A673 (cell line): ENCODE results near the gene MS4A15.

ENCODE experiments used
- EZH2 ChIP-seq: fragments of 200-600 bp; sonication (generic); IDR thresholded peaks from 2 replicates; pipeline ENCODE4 v1.6.1; 2017; ENCODE audit warnings: borderline replicate concordance, low read depth, mild to moderate bottlenecking, mixed read lengths, antibody characterized with exemption, low read length; ENCODE audit not compliant: poor library complexity, severe bottlenecking
- TF ChIP-seq, protein P1 (sequence below): fragments of 300-800, 200-600 bp; sonication (generic); conservative IDR thresholded peaks from 2 replicates; pipeline ENCODE4 v1.5.1; 2017; ENCODE audit warnings: low read depth, mild to moderate bottlenecking, antibody characterized with exemption, low read length, moderate library complexity, mixed read lengths

GRCh38 chr11:60788401-60789125, 31.9 kb downstream of the MS4A15 start:
- TF ChIP-seq, protein P1, sequence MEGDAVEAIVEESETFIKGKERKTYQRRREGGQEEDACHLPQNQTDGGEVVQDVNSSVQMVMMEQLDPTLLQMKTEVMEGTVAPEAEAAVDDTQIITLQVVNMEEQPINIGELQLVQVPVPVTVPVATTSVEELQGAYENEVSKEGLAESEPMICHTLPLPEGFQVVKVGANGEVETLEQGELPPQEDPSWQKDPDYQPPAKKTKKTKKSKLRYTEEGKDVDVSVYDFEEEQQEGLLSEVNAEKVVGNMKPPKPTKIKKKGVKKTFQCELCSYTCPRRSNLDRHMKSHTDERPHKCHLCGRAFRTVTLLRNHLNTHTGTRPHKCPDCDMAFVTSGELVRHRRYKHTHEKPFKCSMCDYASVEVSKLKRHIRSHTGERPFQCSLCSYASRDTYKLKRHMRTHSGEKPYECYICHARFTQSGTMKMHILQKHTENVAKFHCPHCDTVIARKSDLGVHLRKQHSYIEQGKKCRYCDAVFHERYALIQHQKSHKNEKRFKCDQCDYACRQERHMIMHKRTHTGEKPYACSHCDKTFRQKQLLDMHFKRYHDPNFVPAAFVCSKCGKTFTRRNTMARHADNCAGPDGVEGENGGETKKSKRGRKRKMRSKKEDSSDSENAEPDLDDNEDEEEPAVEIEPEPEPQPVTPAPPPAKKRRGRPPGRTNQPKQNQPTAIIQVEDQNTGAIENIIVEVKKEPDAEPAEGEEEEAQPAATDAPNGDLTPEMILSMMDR: no peak
- no peak for TF ChIP-seq EZH2
